DOHH2 (cell line): ENCODE measurements around the gene RSPO4.

ENCODE experiments used
- H3F3A ChIP-seq: fragments of 200-600 bp; sonication (generic), shearing (Covaris generic); 2 replicates; pipeline ENCODE4 v1.6.0; 2016; ENCODE audit warnings: antibody characterized with exemption, mild to moderate bottlenecking; ENCODE audit not compliant: control insufficient read depth, insufficient read depth
- H3K27ac ChIP-seq: fragments of 200-600 bp; sonication (generic); 2 replicates; pipeline ENCODE4 v1.5.1; 2014; ENCODE audit warnings: low read depth, mild to moderate bottlenecking, low read length, moderate library complexity
- H3K27me3 ChIP-seq: fragments of 200-600 bp; sonication (generic); 2 replicates; pipeline ENCODE4 v1.6.1; 2014; ENCODE audit warnings: mild to moderate bottlenecking, low read length, mixed read lengths; ENCODE audit not compliant: control insufficient read depth
- H3K36me3 ChIP-seq: fragments of 200-600 bp; sonication (generic); 2 replicates; pipeline ENCODE4 v1.6.1; 2014; ENCODE audit warnings: mild to moderate bottlenecking, low read length, moderate library complexity, mixed read lengths; ENCODE audit not compliant: control insufficient read depth
- H3K4me1 ChIP-seq: fragments of 200-600 bp; sonication (generic); 2 replicates; pipeline ENCODE4 v1.6.1; 2014; ENCODE audit warnings: mild to moderate bottlenecking, low read length, mixed read lengths; ENCODE audit not compliant: control insufficient read depth
- H3K4me2 ChIP-seq: fragments of 200-600 bp; sonication (generic); 2 replicates; pipeline ENCODE4 v1.6.0; 2014; ENCODE audit warnings: mild to moderate bottlenecking, low read length, moderate library complexity
- H3K4me3 ChIP-seq: fragments of 200-600 bp; sonication (generic); 2 replicates; pipeline ENCODE4 v1.5.1; 2014; ENCODE audit warnings: mild to moderate bottlenecking, low read length, mixed read lengths
- H3K79me2 ChIP-seq: fragments of 200-600 bp; sonication (generic); 2 replicates; pipeline ENCODE4 v1.6.1; 2014; ENCODE audit warnings: mild to moderate bottlenecking, low read length, mixed read lengths; ENCODE audit not compliant: control insufficient read depth
- H3K9me2 ChIP-seq: fragments of 200-600 bp; sonication (generic); replicated peaks from 2 replicates; pipeline ENCODE4 v1.6.1; 2014; ENCODE audit warnings: mild to moderate bottlenecking, low read length, mixed read lengths; ENCODE audit not compliant: control insufficient read depth
- H3K9me3 ChIP-seq: fragments of 200-600 bp; sonication (generic); 2 replicates; pipeline ENCODE4 v1.6.1; 2014; ENCODE audit warnings: antibody characterized with exemption, low read length, mixed read lengths; ENCODE audit not compliant: control insufficient read depth, insufficient read depth
- H4K20me1 ChIP-seq: fragments of 200-600 bp; sonication (generic); 2 replicates; pipeline ENCODE4 v1.6.0; 2014; ENCODE audit warnings: low read depth, mild to moderate bottlenecking, antibody characterized with exemption, low read length, moderate library complexity; ENCODE audit not compliant: control insufficient read depth, insufficient read depth
- CTCF ChIP-seq: fragments of 200-600 bp; sonication (generic); IDR thresholded peaks from one replicate; pipeline ENCODE4 v1.5.1; 2014; ENCODE audit warnings: antibody characterized with exemption, mild to moderate bottlenecking, low read depth, low read length; ENCODE audit not compliant: poor library complexity, severe bottlenecking
- EZH2phosphoT487 ChIP-seq: fragments of 200-600 bp; sonication (generic); IDR thresholded peaks from 2 replicates; pipeline ENCODE4 v1.6.1; 2017; ENCODE audit warnings: borderline replicate concordance, mild to moderate bottlenecking, antibody characterized with exemption, low read length, moderate library complexity, mixed read lengths

The RSPO4 gene

GRCh38 chr20:1001911-1002681, at the start of gene RSPO4:
Gene RSPO4 (minus strand): TSS chr20:1002311. CDS start chr20:1002164, 147 bp downstream.
- no peak for TF ChIP-seq EZH2phosphoT487
- TF ChIP-seq CTCF: no peak
- Histone ChIP-seq H3K79me2 (no peaks in the 10 kb centered on the region), H3K9me2 (no peaks in the 10 kb centered on the region), H3K4me2 (no peak within 1 kb of the TSS), H3F3A (no peaks in the 10 kb centered on the region), H3K4me3 (no peak within 1 kb of the TSS), H3K9me3 (no peaks in the 10 kb centered on the region), H3K27me3 (no peaks in the 10 kb centered on the region), H3K4me1 (no peaks in the 10 kb centered on the region), H3K27ac (no peak within 1 kb of the TSS), H3K36me3 (no peaks in the 10 kb centered on the region), H4K20me1 (no peaks in the 10 kb centered on the region)

GRCh38 chr20:1050440-1050839, 48.3 kb upstream of the RSPO4 start:
- Histone ChIP-seq H4K20me1 (no peaks in the 10 kb centered on the region), H3K27me3 (no peaks in the 10 kb centered on the region), H3K27ac (no peak overlapping the region), H3K36me3 (no peaks in the 10 kb centered on the region), H3K9me3 (no peaks in the 10 kb centered on the region), H3K4me3 (no peak overlapping the region), H3K4me1 (no peaks in the 10 kb centered on the region), H3K9me2 (no peaks in the 10 kb centered on the region), H3F3A (no peaks in the 10 kb centered on the region), H3K4me2 (no peak overlapping the region), H3K79me2 (no peaks in the 10 kb centered on the region)
- TF ChIP-seq CTCF: no peak
- TF ChIP-seq EZH2phosphoT487: no peak

- Histone ChIP-seq H4K20me1 (no peaks in the 10 kb centered on the region), H3K4me3 (no peak overlapping the region), H3K36me3 (no peaks in the 10 kb centered on the region), H3K4me1 (no peaks in the 10 kb centered on the region), H3K4me2 (no peak overlapping the region), H3K79me2 (no peaks in the 10 kb centered on the region), H3K9me3 (no peaks in the 10 kb centered on the region), H3K9me2 (no peaks in the 10 kb centered on the region), H3F3A (no peaks in the 10 kb centered on the region), H3K27me3 (no peaks in the 10 kb centered on the region), H3K27ac (no peak overlapping the region)
- TF ChIP-seq CTCF: no peak
- no peak for TF ChIP-seq EZH2phosphoT487
Observed at GRCh38 chr20:1045860-1046418, 43.8 kb upstream of the RSPO4 start.
